ENCODE data around the gene GSTM5.

- TF ChIP-seq CTCF (IDR thresholded peaks at IDR 0.05), result no peak
- TF ChIP-seq POLR2A (IDR thresholded peaks at IDR 0.05), result no peak
These were observed 51.8 kb downstream of the GSTM5 start, which contains the start of gene EPS8L3 for GRCh38 chr1:109763646-109764415.

Measured in adrenal gland (tissue), 5 donors.